Transverse colon (tissue), 4 donors: ENCODE measurements around the gene BHLHE23. TPM values are rescaled to one million over a fixed set of nuclear protein-coding genes. Genes with fewer than 3 reads are reported as not detected.

ENCODE experiments used
- DNase-seq: peaks from one replicate; pipeline ENCODE4 v3.0.0-alpha.2; 2019
- H3K27ac ChIP-seq, 4 donors: fragments of 200-600 bp; sonication (generic); 2 replicates each; pipeline ENCODE4 v1.5.1; 2016 to 2018; ENCODE audit warnings: inconsistent platforms in 4 of 4
- H3K27me3 ChIP-seq: fragments of 200-600 bp; sonication (generic); 2 replicates; pipeline ENCODE4 v1.5.1; 2017; ENCODE audit warnings: inconsistent platforms
- H3K36me3 ChIP-seq, 4 donors: fragments of 200-600 bp; sonication (generic); 2 replicates each; pipeline ENCODE4 v1.5.1; 2017 to 2019; ENCODE audit warnings: inconsistent platforms in 4 of 4
- H3K4me1 ChIP-seq, 4 donors: fragments of 200-600 bp; sonication (generic); 2 replicates each; pipeline ENCODE4 v1.5.1; 2017 to 2020; ENCODE audit warnings: inconsistent platforms in 4 of 4
- H3K4me3 ChIP-seq, 4 donors: fragments of 200-600 bp; sonication (generic); 1 replicate in 1 of 4; 2 replicates in 3 of 4; pipeline versions ENCODE4 v1.5.1 to v1.6.1; 2017 to 2019; ENCODE audit warnings: inconsistent platforms in 4 of 4
- H3K9me3 ChIP-seq, 2 donors: fragments of 200-600 bp; sonication (generic); 2 replicates each; pipeline ENCODE4 v1.5.1; 2017 to 2019; ENCODE audit warnings: inconsistent platforms in 2 of 2
- EP300 ChIP-seq: sonication (generic); formaldehyde crosslinking; IDR thresholded peaks from one replicate; pipeline ENCODE4 v1.6.1; 2017; ENCODE audit warnings: antibody characterized with exemption, low read depth
- POLR2A ChIP-seq: fragments of 450-650 bp; IDR thresholded peaks from one replicate; pipeline ENCODE4 v1.6.1; 2016; ENCODE audit warnings: antibody characterized with exemption, mild to moderate bottlenecking, moderate library complexity
- POLR2AphosphoS5 ChIP-seq, 3 donors: sonication (generic); formaldehyde crosslinking; IDR thresholded peaks; one replicate each; pipeline ENCODE4 v1.6.1; 2016; ENCODE audit warnings: antibody characterized with exemption in 3 of 3
- WGBS, 2 donors: methylation state at CpG; one replicate each; pipeline ENCODE4 v1.1.5; 2018; ENCODE audit warnings: low coverage in 1 of 2; 5-methylcytosine and 5-hydroxymethylcytosine counted together
- in situ Hi-C, 4 donors: fragments of 200-750 bp; cut with MboI; loops; one replicate each; pipeline versions ENCODE4 v1.15.0 to v1.15.1; 2017; ENCODE audit warnings: low sequenced_read_pairs in 3 of 4, low pct_ligation_motif_present in 1 of 4, low pct_unique_long_range_greater_than_20kb in 1 of 4
- intact Hi-C: fragments of 100-400 bp; cut with DNase I; formaldehyde crosslinking; loops from one replicate; pipeline ENCODE4 v1.15.1; 2023; ENCODE audit warnings: low total_unique reads
- total RNA-seq, 4 donors: library from RNA; depleted of rRNA; stranded (reverse); fragments of >200 nt; gene quantifications; one replicate each; pipeline ENCODE4 v1.1.0, GENCODE V29; 2016
- TF ChIP-seq, protein P1 (sequence below), 5 experiments: fragments of 200-600 bp in 3 of 5; fragments of 450-650 bp in 2 of 5; sonication (generic) in 3 of 5; IDR thresholded peaks; 1 replicate in 2 of 5; 2 replicates in 3 of 5; pipeline ENCODE4 v1.5.1; 2016 to 2017; ENCODE audit warnings: antibody characterized with exemption in 5 of 5, inconsistent platforms in 3 of 5, mild to moderate bottlenecking in 2 of 5, moderate library complexity in 1 of 5

BHLHE23 gene
- total RNA-seq, 4 donors from 2014 or later: not detected

DNA sequence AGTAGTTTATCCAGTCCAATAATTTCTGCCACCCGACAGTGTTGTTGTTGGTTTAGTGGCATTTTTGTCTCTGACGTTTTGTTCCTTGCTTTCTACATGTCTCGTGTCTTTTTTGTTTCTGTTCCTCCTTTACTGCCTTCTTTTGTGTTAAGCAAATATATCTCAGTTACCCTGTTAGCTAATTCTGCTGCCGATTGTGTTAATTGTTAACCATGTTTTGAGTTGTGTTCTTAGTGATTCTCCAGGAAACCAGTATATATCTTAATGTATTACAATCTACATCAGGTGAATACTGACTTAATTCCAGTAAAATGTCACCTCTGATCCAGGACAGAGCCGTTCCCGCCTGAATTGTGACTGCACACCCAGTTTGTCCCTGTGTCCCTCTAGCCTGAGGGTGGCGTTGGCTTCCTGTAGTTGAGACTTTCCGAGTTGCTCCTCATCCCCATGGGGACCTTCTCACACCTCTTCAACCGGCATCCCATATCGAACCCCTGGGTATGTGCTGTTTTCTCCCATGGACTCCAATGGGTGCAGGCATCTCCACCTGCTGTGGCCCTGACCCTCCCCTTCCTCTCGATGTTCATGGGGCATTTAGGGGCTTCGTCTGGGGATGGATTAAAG is 35.8 kb upstream of the BHLHE23 start:
- no peak for TF ChIP-seq EP300
- TF ChIP-seq, protein P1, sequence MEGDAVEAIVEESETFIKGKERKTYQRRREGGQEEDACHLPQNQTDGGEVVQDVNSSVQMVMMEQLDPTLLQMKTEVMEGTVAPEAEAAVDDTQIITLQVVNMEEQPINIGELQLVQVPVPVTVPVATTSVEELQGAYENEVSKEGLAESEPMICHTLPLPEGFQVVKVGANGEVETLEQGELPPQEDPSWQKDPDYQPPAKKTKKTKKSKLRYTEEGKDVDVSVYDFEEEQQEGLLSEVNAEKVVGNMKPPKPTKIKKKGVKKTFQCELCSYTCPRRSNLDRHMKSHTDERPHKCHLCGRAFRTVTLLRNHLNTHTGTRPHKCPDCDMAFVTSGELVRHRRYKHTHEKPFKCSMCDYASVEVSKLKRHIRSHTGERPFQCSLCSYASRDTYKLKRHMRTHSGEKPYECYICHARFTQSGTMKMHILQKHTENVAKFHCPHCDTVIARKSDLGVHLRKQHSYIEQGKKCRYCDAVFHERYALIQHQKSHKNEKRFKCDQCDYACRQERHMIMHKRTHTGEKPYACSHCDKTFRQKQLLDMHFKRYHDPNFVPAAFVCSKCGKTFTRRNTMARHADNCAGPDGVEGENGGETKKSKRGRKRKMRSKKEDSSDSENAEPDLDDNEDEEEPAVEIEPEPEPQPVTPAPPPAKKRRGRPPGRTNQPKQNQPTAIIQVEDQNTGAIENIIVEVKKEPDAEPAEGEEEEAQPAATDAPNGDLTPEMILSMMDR (IDR thresholded peaks at IDR 0.05): no peak
- no peak for TF ChIP-seq POLR2A
- TF ChIP-seq POLR2AphosphoS5 (IDR thresholded peaks at IDR 0.05): no peak
- DNase-seq: no peak
- Histone ChIP-seq H3K4me1 (no peaks in the 10 kb centered on the region), H3K9me3 (no peaks in the 10 kb centered on the region), H3K36me3 (no peaks in the 10 kb centered on the region), H3K27me3 (peaks cover 55% of the 10 kb centered on the region), H3K4me3 (no peak overlapping the region), H3K27ac (no peak overlapping the region)
- in situ Hi-C loops: no loop called here
- whole genome bisulfite sequencing, 2 donors: 34 to 41% methylated on average over 4 to 12 of the region's 12 CpGs
- intact Hi-C loops: loop anchor here (5.0 kb wide), 1 partner anchor 185 kb away; no protein-coding TSS in a partner anchor

DNA sequence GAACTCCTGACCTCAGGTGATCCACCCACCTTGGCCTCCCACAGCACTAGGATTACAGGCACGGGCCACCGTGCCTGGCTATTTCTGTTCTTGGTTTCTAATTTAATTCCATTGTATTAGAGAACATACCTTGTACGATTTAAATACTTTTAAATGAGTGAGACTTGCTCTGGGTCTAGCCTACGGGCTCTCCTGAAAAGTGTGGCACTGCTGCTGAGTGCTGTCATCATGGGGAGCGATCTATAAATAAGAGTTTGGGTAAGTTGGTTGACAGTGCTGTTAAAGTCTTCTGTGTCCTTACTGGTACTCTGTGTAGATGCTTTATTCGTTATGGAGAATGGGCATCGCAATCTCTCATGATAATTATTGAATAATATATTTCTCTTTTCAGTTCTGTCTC is 35.0 kb upstream of the BHLHE23 start:
- Histone ChIP-seq H3K27me3 (peaks cover 62% of the 10 kb centered on the region), H3K9me3 (no peaks in the 10 kb centered on the region), H3K4me3 (no peak overlapping the region), H3K4me1 (no peaks in the 10 kb centered on the region), H3K36me3 (no peaks in the 10 kb centered on the region), H3K27ac (no peak overlapping the region)
- in situ Hi-C loops (no loop called here), intact Hi-C loops (loop anchor here (5.0 kb wide), 1 partner anchor 186 kb away; no protein-coding TSS in a partner anchor)
- TF ChIP-seq, protein P1 (IDR thresholded peaks at IDR 0.05): no peak
- TF ChIP-seq POLR2AphosphoS5 (IDR thresholded peaks at IDR 0.05) (no peak), EP300 (no peak), POLR2A (no peak)
- DNase-seq: no peak
- WGBS, 2 donors: 77 to 83% methylated on average over 6 to 7 of the region's 7 CpGs

DNA sequence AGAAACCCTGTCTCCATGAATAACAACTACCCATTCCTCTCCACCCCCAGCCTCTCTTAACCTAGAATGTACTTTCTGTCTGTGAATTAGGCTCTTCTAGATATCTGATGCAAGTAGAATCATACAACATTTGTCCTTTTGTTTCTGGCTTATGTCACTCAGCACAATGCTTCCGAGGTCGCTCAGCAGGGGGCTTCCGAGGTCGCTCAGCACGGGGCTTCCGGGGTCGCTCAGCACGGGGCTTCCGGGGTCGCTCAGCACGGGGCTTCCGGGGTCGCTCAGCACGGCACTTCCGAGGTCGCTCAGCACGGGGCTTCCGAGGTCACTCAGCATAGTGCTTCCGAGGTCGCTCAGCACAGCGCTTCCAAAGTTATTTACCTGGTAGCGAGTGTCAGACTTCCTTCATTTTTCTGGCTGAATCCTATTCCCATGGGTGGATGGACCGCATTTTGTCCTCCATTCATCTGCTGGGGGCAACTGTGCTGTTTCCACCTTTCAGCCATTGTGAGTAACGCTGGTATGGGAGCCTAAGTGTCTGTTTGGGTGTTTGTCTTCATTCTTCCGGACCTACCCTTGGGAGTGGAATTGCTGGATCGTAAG is 31.0 kb upstream of the BHLHE23 start:
- TF ChIP-seq, protein P1 (IDR thresholded peaks at IDR 0.05): no peak
- Histone ChIP-seq H3K9me3 (no peaks in the 10 kb centered on the region), H3K4me1 (peaks cover 0 to 7% (median 0%) of the 10 kb centered on the region in 4 donors), H3K27ac (no peak overlapping the region), H3K4me3 (no peak overlapping the region), H3K27me3 (peaks cover 88% of the 10 kb centered on the region), H3K36me3 (no peaks in the 10 kb centered on the region)
- intact Hi-C loops (no loop called here), in situ Hi-C loops (no loop called here)
- no peak for DNase-seq
- 77 to 80% methylated on average over 5 to 26 of the region's 26 CpGs for WGBS, 2 donors

DNA sequence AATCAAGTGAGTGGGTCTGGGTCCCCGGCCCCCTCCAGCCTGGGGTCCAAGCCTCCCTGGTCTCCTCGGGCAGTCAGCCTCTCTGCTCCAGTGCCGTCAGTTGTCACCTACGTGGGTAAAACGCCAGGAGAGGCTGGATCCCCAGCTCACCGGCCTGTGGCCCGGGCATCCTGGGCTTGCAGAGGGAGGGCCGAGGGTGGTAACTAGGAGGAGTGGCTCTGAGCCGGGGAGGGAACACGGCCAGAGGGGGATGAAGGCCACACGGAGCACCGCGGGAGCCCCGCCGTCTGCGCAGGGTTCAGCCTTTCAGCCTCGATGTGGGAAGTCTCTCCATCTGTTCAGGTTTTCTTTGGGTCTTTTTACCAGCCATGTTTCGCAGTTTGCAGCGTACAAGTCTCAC is 29.5 kb upstream of the BHLHE23 start:
- no peak for DNase-seq
- TF ChIP-seq POLR2AphosphoS5 (IDR thresholded peaks at IDR 0.05): no peak
- TF ChIP-seq EP300: no peak
- TF ChIP-seq, protein P1 (IDR thresholded peaks at IDR 0.05): no peak
- no peak for TF ChIP-seq POLR2A
- no peaks in the 10 kb centered on the region for H3K9me3 ChIP-seq
- H3K27me3 ChIP-seq: peaks cover 88% of the 10 kb centered on the region
- H3K4me1 ChIP-seq: peaks cover 0 to 7% (median 0%) of the 10 kb centered on the region in 4 donors
- in situ Hi-C loops (no loop called here), intact Hi-C loops (no loop called here)
- no peaks in the 10 kb centered on the region for H3K36me3 ChIP-seq
- no peak overlapping the region for H3K4me3 ChIP-seq
- H3K27ac ChIP-seq: no peak overlapping the region
- WGBS, 2 donors: 28% methylated on average over 19 of the region's 19 CpGs; no CpG with 5 or more reads in 1 of the 2 donors
